Measurements from ENCODE around the gene PPIP5K1. TPM values are rescaled to one million over a fixed set of nuclear protein-coding genes. Genes with fewer than 3 reads are reported as not detected.
"Not testable (repeated sequence)": the region's sequence is repeated elsewhere in the genome, so short reads cannot be mapped to it uniquely, and the experiment has no call there.

PPIP5K1 gene
- total and polyA plus RNA-seq, 9 donors = 5.9 to 9.9 (median 6.7) TPM

GRCh38 chr15:43545426-43545825 is 44.6 kb downstream of the PPIP5K1 start:
- WGBS (ENCODE audit: insufficient coverage) = no CpG with 5 or more reads among the region's 1 CpG
- no peaks in the 10 kb centered on the region for H3K36me3 ChIP-seq (ENCODE audit: control insufficient read depth, insufficient read depth, low read length)
- no peak for DNase-seq
- H3K9me3 ChIP-seq (replicated peaks; ENCODE audit: control insufficient read depth, low read depth, low read length) = no peaks in the 10 kb centered on the region
- no peak overlapping the region for H3K4me3 ChIP-seq (ENCODE audit: low read length)
- H3K27ac ChIP-seq (ENCODE audit: low read length) = no peak overlapping the region
- H3K27me3 ChIP-seq (ENCODE audit: control insufficient read depth, insufficient read depth, low read length) = no peaks in the 10 kb centered on the region
- no peaks in the 10 kb centered on the region for H3K4me1 ChIP-seq (ENCODE audit: control insufficient read depth, insufficient read depth, low read length)

GRCh38 chr15:43544266-43544665 is 45.7 kb downstream of the PPIP5K1 start:
- Histone ChIP-seq H3K4me1 (ENCODE audit: control insufficient read depth, insufficient read depth, low read length) (no peaks in the 10 kb centered on the region), H3K4me3 (ENCODE audit: low read length) (no peak overlapping the region), H3K27me3 (ENCODE audit: control insufficient read depth, insufficient read depth, low read length) (no peaks in the 10 kb centered on the region), H3K27ac (ENCODE audit: low read length) (no peak overlapping the region), H3K36me3 (ENCODE audit: control insufficient read depth, insufficient read depth, low read length) (no peaks in the 10 kb centered on the region), H3K9me3 (replicated peaks; ENCODE audit: control insufficient read depth, low read depth, low read length) (no peaks in the 10 kb centered on the region)
- DNase-seq = no peak

GRCh38 chr15:43541785-43542184 is 48.2 kb downstream of the PPIP5K1 start:
- H3K4me3 ChIP-seq (ENCODE audit: low read length) = no peak overlapping the region

GRCh38 chr15:43538091-43538490 is 51.9 kb downstream of the PPIP5K1 start:
- Histone ChIP-seq H3K27ac (ENCODE audit: low read length) (no peak overlapping the region), H3K27me3 (ENCODE audit: control insufficient read depth, insufficient read depth, low read length) (no peaks in the 10 kb centered on the region), H3K36me3 (ENCODE audit: control insufficient read depth, insufficient read depth, low read length) (peaks cover 2% of the 10 kb centered on the region), H3K9me3 (replicated peaks; ENCODE audit: control insufficient read depth, low read depth, low read length) (no peaks in the 10 kb centered on the region), H3K4me3 (ENCODE audit: low read length) (no peak overlapping the region), H3K4me1 (ENCODE audit: control insufficient read depth, insufficient read depth, low read length) (no peaks in the 10 kb centered on the region)
- no CpG with 5 or more reads among the region's 2 CpGs for WGBS (ENCODE audit: insufficient coverage)
- no peak for DNase-seq

More at GRCh38 chr15:43541785-43542184, 48.2 kb downstream of the PPIP5K1 start:
- no peak overlapping the region for H3K27ac ChIP-seq (ENCODE audit: low read length)
- H3K36me3 ChIP-seq (ENCODE audit: control insufficient read depth, insufficient read depth, low read length) = no peaks in the 10 kb centered on the region
- no peak for DNase-seq
- no peaks in the 10 kb centered on the region for H3K27me3 ChIP-seq (ENCODE audit: control insufficient read depth, insufficient read depth, low read length)
- no peaks in the 10 kb centered on the region for H3K9me3 ChIP-seq (replicated peaks; ENCODE audit: control insufficient read depth, low read depth, low read length)
- no peaks in the 10 kb centered on the region for H3K4me1 ChIP-seq (ENCODE audit: control insufficient read depth, insufficient read depth, low read length)

- no peak for DNase-seq
- Histone ChIP-seq H3K36me3 (ENCODE audit: control insufficient read depth, insufficient read depth, low read length) (peaks cover 7% of the 10 kb centered on the region), H3K27me3 (ENCODE audit: control insufficient read depth, insufficient read depth, low read length) (no peaks in the 10 kb centered on the region), H3K4me1 (ENCODE audit: control insufficient read depth, insufficient read depth, low read length) (peaks cover 18% of the 10 kb centered on the region), H3K4me3 (ENCODE audit: low read length) (no peak overlapping the region), H3K9me3 (replicated peaks; ENCODE audit: control insufficient read depth, low read depth, low read length) (no peaks in the 10 kb centered on the region), H3K27ac (ENCODE audit: low read length) (no peak overlapping the region)
- WGBS (ENCODE audit: insufficient coverage) = 83% methylated on average over 3 of the region's 3 CpGs
These were observed 55.1 kb downstream of the PPIP5K1 start for GRCh38 chr15:43534897-43535296.

- not testable (repeated sequence) for H3K27ac ChIP-seq (ENCODE audit: low read length); H3K4me3 ChIP-seq (ENCODE audit: low read length)
- peaks cover 18% of the 10 kb centered on the region for H3K4me1 ChIP-seq (ENCODE audit: control insufficient read depth, insufficient read depth, low read length)
These were observed 57.2 kb downstream of the PPIP5K1 start for GRCh38 chr15:43532826-43533225.

GRCh38 chr15:43531018-43531670 is 58.9 kb downstream of the PPIP5K1 start:
- peaks cover 18% of the 10 kb centered on the region for H3K4me1 ChIP-seq (ENCODE audit: control insufficient read depth, insufficient read depth, low read length)
- peak; percentile 60 for DNase-seq
- 7% methylated on average over 3 of the region's 7 CpGs for WGBS (ENCODE audit: insufficient coverage)
- H3K9me3 ChIP-seq (replicated peaks; ENCODE audit: control insufficient read depth, low read depth, low read length) = no peaks in the 10 kb centered on the region
- H3K27me3 ChIP-seq (ENCODE audit: control insufficient read depth, insufficient read depth, low read length) = no peaks in the 10 kb centered on the region
- peak overlapping the region; percentile 9 for H3K27ac ChIP-seq (ENCODE audit: low read length)
- H3K4me3 ChIP-seq (ENCODE audit: low read length) = no peak overlapping the region
- peaks cover 34% of the 10 kb centered on the region for H3K36me3 ChIP-seq (ENCODE audit: control insufficient read depth, insufficient read depth, low read length)

More at GRCh38 chr15:43532826-43533225, 57.2 kb downstream of the PPIP5K1 start:
- H3K9me3 ChIP-seq (replicated peaks; ENCODE audit: control insufficient read depth, low read depth, low read length); H3K27me3 ChIP-seq (ENCODE audit: control insufficient read depth, insufficient read depth, low read length); DNase-seq: not testable (repeated sequence)
- 69% methylated on average over 2 of the region's 5 CpGs for WGBS (ENCODE audit: insufficient coverage)
- peaks cover 24% of the 10 kb centered on the region for H3K36me3 ChIP-seq (ENCODE audit: control insufficient read depth, insufficient read depth, low read length)

GRCh38 chr15:43529587-43530345 is 60.2 kb downstream of the PPIP5K1 start:
- Histone ChIP-seq H3K36me3 (ENCODE audit: control insufficient read depth, insufficient read depth, low read length) (peaks cover 48% of the 10 kb centered on the region), H3K4me1 (ENCODE audit: control insufficient read depth, insufficient read depth, low read length) (peaks cover 18% of the 10 kb centered on the region), H3K27ac (ENCODE audit: low read length) (no peak overlapping the region), H3K9me3 (replicated peaks; ENCODE audit: control insufficient read depth, low read depth, low read length) (no peaks in the 10 kb centered on the region), H3K27me3 (ENCODE audit: control insufficient read depth, insufficient read depth, low read length) (no peaks in the 10 kb centered on the region), H3K4me3 (ENCODE audit: low read length) (no peak overlapping the region)
- DNase-seq = no peak
- 89% methylated on average over 10 of the region's 12 CpGs for WGBS (ENCODE audit: insufficient coverage)

- peaks cover 52% of the 10 kb centered on the region for H3K36me3 ChIP-seq (ENCODE audit: control insufficient read depth, insufficient read depth, low read length)
- H3K27me3 ChIP-seq (ENCODE audit: control insufficient read depth, insufficient read depth, low read length) = no peaks in the 10 kb centered on the region
- no peak for DNase-seq
- WGBS (ENCODE audit: insufficient coverage) = 97% methylated on average over 8 of the region's 15 CpGs
- H3K4me1 ChIP-seq (ENCODE audit: control insufficient read depth, insufficient read depth, low read length) = peaks cover 18% of the 10 kb centered on the region
- no peak overlapping the region for H3K27ac ChIP-seq (ENCODE audit: low read length)
- H3K4me3 ChIP-seq (ENCODE audit: low read length) = no peak overlapping the region
- H3K9me3 ChIP-seq (replicated peaks; ENCODE audit: control insufficient read depth, low read depth, low read length) = no peaks in the 10 kb centered on the region
These were observed 60.9 kb downstream of the PPIP5K1 start for GRCh38 chr15:43529141-43529540.

- no peak overlapping the region for H3K4me3 ChIP-seq (ENCODE audit: low read length)
- H3K9me3 ChIP-seq (replicated peaks; ENCODE audit: control insufficient read depth, low read depth, low read length) = peaks cover 3% of the 10 kb centered on the region
- no peak overlapping the region for H3K27ac ChIP-seq (ENCODE audit: low read length)
- peaks cover 18% of the 10 kb centered on the region for H3K4me1 ChIP-seq (ENCODE audit: control insufficient read depth, insufficient read depth, low read length)
- H3K27me3 ChIP-seq (ENCODE audit: control insufficient read depth, insufficient read depth, low read length) = no peaks in the 10 kb centered on the region
- WGBS (ENCODE audit: insufficient coverage) = 78% methylated on average over 4 of the region's 11 CpGs
- peaks cover 57% of the 10 kb centered on the region for H3K36me3 ChIP-seq (ENCODE audit: control insufficient read depth, insufficient read depth, low read length)
- no peak for DNase-seq
These were observed 61.4 kb downstream of the PPIP5K1 start for GRCh38 chr15:43528542-43529007.

Measured in muscle of leg (tissue), 11 donors.